ENCODE measurements around the gene ADGRD2.
A peak's percentile ranks its signal among the peaks of the same experiment; 100 is the strongest.

DNA sequence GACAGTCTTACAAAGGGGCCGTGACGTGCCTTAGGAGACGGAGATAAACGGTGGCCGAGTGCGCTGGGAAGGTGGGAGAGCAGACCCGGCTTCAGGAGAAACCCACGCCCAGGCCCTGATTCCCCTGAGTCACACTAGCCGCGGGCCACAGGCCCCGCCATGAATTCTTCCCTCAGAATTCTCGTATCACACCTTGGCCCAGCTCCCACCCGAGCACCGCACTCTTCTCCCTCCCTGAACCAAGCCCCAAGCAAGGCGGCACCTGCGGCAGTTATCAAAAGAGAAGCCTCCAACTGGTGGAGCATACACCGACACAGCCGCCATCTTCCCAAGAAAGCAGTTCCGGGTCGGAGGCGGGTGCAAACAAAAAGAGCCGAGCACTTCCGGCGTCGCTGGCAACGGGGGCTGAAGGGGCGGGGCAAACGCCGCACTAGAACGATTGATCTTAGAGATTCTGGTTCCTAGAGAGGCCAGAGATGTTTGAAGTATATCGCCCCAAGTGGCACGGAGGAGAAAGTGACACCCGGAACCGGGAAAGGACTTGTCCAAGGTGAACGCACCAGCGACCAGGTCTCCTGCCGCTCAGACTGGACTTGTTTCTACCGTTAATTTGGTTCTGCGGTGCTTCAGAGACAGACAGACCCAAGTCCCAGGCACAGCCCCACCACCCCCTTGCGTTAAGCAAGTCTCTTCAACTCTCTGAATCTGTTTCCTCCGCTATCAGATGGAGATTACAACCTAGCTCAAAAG, 35.0 kb upstream of the ADGRD2 start, which contains the start of gene PSMB7:
- TF ChIP-seq BRCA1 (IDR thresholded peaks at IDR 0.05): no peak
- no peak for TF ChIP-seq BRCA1 (CRISPR knock-in tag; IDR thresholded peaks at IDR 0.05)
- no peak for TF ChIP-seq BHLHE40 (IDR thresholded peaks at IDR 0.05; ENCODE audit: low read length)
- TF ChIP-seq, protein P1, sequence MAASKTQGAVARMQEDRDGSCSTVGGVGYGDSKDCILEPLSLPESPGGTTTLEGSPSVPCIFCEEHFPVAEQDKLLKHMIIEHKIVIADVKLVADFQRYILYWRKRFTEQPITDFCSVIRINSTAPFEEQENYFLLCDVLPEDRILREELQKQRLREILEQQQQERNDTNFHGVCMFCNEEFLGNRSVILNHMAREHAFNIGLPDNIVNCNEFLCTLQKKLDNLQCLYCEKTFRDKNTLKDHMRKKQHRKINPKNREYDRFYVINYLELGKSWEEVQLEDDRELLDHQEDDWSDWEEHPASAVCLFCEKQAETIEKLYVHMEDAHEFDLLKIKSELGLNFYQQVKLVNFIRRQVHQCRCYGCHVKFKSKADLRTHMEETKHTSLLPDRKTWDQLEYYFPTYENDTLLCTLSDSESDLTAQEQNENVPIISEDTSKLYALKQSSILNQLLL (CRISPR knock-in tag; IDR thresholded peaks at IDR 0.05; ENCODE audit: borderline replicate concordance): no peak
- TF ChIP-seq, protein P2, sequence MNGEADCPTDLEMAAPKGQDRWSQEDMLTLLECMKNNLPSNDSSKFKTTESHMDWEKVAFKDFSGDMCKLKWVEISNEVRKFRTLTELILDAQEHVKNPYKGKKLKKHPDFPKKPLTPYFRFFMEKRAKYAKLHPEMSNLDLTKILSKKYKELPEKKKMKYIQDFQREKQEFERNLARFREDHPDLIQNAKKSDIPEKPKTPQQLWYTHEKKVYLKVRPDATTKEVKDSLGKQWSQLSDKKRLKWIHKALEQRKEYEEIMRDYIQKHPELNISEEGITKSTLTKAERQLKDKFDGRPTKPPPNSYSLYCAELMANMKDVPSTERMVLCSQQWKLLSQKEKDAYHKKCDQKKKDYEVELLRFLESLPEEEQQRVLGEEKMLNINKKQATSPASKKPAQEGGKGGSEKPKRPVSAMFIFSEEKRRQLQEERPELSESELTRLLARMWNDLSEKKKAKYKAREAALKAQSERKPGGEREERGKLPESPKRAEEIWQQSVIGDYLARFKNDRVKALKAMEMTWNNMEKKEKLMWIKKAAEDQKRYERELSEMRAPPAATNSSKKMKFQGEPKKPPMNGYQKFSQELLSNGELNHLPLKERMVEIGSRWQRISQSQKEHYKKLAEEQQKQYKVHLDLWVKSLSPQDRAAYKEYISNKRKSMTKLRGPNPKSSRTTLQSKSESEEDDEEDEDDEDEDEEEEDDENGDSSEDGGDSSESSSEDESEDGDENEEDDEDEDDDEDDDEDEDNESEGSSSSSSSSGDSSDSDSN (IDR thresholded peaks at IDR 0.05; ENCODE audit: borderline replicate concordance in 1 of 2, low read depth in 2 of 2, low read length in 2 of 2): 0 out of 4 replicates have a peak, but pooled peaks of 1 of the 2 experiments have one; percentile 41
- TF ChIP-seq, protein P3, sequence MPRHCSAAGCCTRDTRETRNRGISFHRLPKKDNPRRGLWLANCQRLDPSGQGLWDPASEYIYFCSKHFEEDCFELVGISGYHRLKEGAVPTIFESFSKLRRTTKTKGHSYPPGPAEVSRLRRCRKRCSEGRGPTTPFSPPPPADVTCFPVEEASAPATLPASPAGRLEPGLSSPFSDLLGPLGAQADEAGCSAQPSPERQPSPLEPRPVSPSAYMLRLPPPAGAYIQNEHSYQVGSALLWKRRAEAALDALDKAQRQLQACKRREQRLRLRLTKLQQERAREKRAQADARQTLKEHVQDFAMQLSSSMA (CRISPR knock-in tag; IDR thresholded peaks at IDR 0.05): no peak
- 0 out of 2 replicates have a peak, but pooled peaks have one; percentile 18 for TF ChIP-seq ZC3H11A (IDR thresholded peaks at IDR 0.05; ENCODE audit: low read depth, low read length)
- no peak for TF ChIP-seq NFIX (CRISPR knock-in tag; IDR thresholded peaks at IDR 0.05; ENCODE audit: low read depth)
- TF ChIP-seq, protein P4, sequence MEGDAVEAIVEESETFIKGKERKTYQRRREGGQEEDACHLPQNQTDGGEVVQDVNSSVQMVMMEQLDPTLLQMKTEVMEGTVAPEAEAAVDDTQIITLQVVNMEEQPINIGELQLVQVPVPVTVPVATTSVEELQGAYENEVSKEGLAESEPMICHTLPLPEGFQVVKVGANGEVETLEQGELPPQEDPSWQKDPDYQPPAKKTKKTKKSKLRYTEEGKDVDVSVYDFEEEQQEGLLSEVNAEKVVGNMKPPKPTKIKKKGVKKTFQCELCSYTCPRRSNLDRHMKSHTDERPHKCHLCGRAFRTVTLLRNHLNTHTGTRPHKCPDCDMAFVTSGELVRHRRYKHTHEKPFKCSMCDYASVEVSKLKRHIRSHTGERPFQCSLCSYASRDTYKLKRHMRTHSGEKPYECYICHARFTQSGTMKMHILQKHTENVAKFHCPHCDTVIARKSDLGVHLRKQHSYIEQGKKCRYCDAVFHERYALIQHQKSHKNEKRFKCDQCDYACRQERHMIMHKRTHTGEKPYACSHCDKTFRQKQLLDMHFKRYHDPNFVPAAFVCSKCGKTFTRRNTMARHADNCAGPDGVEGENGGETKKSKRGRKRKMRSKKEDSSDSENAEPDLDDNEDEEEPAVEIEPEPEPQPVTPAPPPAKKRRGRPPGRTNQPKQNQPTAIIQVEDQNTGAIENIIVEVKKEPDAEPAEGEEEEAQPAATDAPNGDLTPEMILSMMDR (IDR thresholded peaks at IDR 0.05 in 2 of 3, conservative IDR thresholded peaks at IDR 0.05 in 1 of 3; ENCODE audit: insufficient read depth in 2 of 3, low read depth in 1 of 3, low read length in 3 of 3): peak; percentile 66 to 94 (median 86)
- TF ChIP-seq, protein P5, sequence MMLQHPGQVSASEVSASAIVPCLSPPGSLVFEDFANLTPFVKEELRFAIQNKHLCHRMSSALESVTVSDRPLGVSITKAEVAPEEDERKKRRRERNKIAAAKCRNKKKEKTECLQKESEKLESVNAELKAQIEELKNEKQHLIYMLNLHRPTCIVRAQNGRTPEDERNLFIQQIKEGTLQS (IDR thresholded peaks at IDR 0.05): no peak
- TF ChIP-seq, protein P5 (CRISPR knock-in tag; conservative IDR thresholded peaks at IDR 0.05): no peak; the same call in 1 of the 2 replicates
- TF ChIP-seq LEF1 (IDR thresholded peaks at IDR 0.05): 0 out of 2 replicates have a peak, but pooled peaks have one; percentile 57
- TF ChIP-seq NFRKB (IDR thresholded peaks at IDR 0.05; ENCODE audit: low read depth): peak; percentile 77

Data from K562 (cell line).